Activated T-cell treated with anti-CD3 and anti-CD28 coated beads, Interleukin-2, amount 50 U/mL, for 4 hours (primary cell): ENCODE measurements around the gene HIP1R. TPM values are rescaled to one million over a fixed set of nuclear protein-coding genes. Genes with fewer than 3 reads are reported as not detected.

Source experiments
- ATAC-seq, 2 donors: fragments of 200-7000 bp; cut with Tn5 transposase; one replicate each; pipeline ENCODE4 v1.10.0; 2021
- DNase-seq: peaks from one replicate; pipeline ENCODE4 v3.0.0-alpha.2; 2020
- H3K27me3 Mint-ChIP-seq: one replicate; pipeline ENCODE4 v1.8.0; 2021; ENCODE audit warnings: low read depth, mixed read lengths
- H3K36me3 Mint-ChIP-seq: one replicate; pipeline ENCODE4 v1.8.0; 2022; ENCODE audit warnings: mixed read lengths; ENCODE audit not compliant: insufficient read depth
- H3K4me1 Mint-ChIP-seq: one replicate; pipeline ENCODE4 v1.8.0; 2021; ENCODE audit warnings: low read depth, mixed read lengths
- H3K4me3 Mint-ChIP-seq: one replicate; pipeline ENCODE4 v1.8.0; 2021; ENCODE audit warnings: mild to moderate bottlenecking, moderate library complexity, mixed read lengths
- H3K9me3 Mint-ChIP-seq: one replicate; pipeline ENCODE4 v1.8.0; 2021; ENCODE audit warnings: mixed read lengths
- total RNA-seq, 3 donors: library from RNA; stranded (reverse); gene quantifications; one replicate each; pipeline ENCODE4 v1.2.1, GENCODE V29; 2021

The HIP1R gene
- total RNA-seq, 3 donors from 2014 or later = 23.2 to 34.5 (median 32.1) TPM

DNA sequence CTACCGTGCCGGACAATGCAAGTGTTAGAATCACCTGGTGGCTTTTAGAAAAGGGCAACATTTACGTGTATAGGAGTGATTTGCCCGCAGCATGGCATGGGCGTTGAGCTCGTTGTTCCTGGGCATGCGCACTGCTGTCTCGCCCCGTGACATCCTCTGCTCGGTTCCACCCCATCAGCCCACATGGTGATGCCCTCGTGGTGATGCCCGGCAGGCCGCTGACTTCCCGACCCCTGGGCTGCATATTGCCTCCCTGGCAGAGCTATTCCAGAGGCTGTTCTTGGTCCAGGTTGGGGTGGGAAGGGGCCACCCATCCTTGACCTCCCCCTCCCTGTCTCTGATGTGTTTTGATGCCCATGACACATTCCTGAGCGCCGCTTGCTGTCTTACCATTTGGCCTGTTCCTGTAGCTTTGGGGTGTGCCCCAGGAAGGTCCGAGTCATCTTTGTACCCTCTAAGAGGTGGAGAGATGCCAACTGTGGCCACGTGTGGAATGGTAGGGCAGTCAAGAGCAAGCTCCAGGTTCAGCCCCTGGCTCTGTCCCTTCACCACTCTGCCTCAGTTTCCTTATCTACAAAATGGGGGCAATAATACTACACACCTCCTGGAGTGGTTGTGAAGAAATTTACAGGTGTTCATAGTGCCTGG, 4.8 kb downstream of the HIP1R start:
- no peaks in the 10 kb centered on the region for H3K9me3 Mint-ChIP-seq
- H3K4me3 Mint-ChIP-seq = no peak overlapping the region
- H3K4me1 Mint-ChIP-seq = peaks cover 40% of the 10 kb centered on the region
- no peak for DNase-seq
- no peak for ATAC-seq
- no peaks in the 10 kb centered on the region for H3K36me3 Mint-ChIP-seq
- H3K27me3 Mint-ChIP-seq = no peaks in the 10 kb centered on the region

- Mint-ChIP-seq H3K36me3 (no peaks in the 10 kb centered on the region), H3K4me1 (peaks cover 40% of the 10 kb centered on the region)
- no peak for DNase-seq
Measured at GRCh38 chr12:122840580-122841513, 5.6 kb downstream of the HIP1R start.

GRCh38 chr12:122841544-122842321, 6.5 kb downstream of the HIP1R start:
- no peak for DNase-seq
- Mint-ChIP-seq H3K4me3 (no peak overlapping the region), H3K27me3 (no peaks in the 10 kb centered on the region), H3K36me3 (no peaks in the 10 kb centered on the region), H3K4me1 (peaks cover 34% of the 10 kb centered on the region), H3K9me3 (no peaks in the 10 kb centered on the region)
- ATAC-seq = no peak

More at GRCh38 chr12:122840580-122841513, 5.6 kb downstream of the HIP1R start:
- H3K9me3 Mint-ChIP-seq = no peaks in the 10 kb centered on the region
- no peak for ATAC-seq
- no peaks in the 10 kb centered on the region for H3K27me3 Mint-ChIP-seq
- H3K4me3 Mint-ChIP-seq = no peak overlapping the region

DNA sequence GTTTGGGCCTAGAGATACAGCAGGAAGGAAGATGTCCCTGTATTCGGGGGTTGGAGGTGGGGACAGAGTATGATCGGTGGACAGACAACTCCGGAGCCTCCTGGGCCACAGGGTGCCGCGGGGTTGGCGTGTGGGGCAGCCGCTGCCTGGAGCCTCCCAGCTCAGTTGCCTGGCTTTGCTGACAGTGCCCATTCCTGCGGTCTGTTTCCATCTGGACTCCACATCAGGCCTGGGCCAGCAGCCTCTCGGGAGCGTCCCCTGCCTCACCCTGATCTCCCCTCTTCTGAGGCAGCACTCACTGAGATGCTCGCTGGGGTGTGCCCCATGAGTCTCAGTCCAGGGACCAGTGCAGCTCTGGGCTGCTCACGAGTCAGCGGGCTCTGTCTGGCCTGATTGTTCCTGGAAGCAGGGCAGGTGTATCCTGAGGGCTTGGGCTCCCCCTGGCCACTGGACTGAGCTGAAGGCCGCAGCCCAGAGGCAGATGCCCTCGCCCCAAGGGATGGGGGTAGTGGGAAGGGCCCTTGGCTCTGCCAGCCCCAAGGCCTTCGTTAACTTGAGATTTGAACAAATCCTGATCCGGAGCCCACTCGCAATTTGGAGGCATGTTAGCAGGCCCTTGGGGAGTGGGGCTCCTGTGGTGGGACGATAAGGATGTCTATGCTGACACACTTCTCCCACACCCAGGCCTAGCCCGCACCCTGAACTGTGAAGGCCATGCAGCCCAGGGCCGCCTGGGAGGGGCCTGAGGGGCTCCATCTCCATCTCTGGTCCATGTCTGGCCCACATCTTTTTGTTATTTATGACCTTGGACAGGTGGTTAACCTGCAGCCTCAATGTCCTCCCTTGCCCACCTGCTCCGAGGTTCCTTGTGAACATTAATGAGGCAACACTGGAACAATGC, 7.5 kb downstream of the HIP1R start:
- ATAC-seq (no peak), DNase-seq (no peak)
- peaks cover 25% of the 10 kb centered on the region for H3K4me1 Mint-ChIP-seq
- H3K36me3 Mint-ChIP-seq = no peaks in the 10 kb centered on the region
- no peaks in the 10 kb centered on the region for H3K9me3 Mint-ChIP-seq
- no peaks in the 10 kb centered on the region for H3K27me3 Mint-ChIP-seq
- no peak overlapping the region for H3K4me3 Mint-ChIP-seq

DNA sequence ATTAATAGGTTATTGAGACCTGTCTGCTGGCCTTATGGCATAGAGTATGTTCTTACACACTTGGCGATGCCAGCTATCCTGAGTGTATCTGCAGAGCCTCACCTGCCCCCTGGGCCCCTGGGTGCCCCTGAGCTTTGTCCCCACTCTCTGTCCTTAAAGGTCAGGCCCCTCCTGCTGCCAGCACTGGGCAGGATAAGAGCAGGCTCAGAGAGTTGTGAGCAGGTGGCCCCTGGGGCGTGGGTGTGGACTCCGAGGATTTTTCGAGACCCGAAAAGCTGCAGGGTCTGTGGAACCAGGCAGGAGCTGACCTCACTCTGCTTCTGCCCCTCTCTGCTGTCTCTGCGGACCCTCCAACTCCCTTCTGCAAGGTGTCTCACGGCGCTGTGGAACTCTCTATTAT, 8.2 kb downstream of the HIP1R start:
- DNase-seq (no peak), ATAC-seq (no peak)
- Mint-ChIP-seq H3K4me1 (peaks cover 18% of the 10 kb centered on the region), H3K9me3 (no peaks in the 10 kb centered on the region), H3K4me3 (no peak overlapping the region), H3K36me3 (no peaks in the 10 kb centered on the region), H3K27me3 (no peaks in the 10 kb centered on the region)

DNA sequence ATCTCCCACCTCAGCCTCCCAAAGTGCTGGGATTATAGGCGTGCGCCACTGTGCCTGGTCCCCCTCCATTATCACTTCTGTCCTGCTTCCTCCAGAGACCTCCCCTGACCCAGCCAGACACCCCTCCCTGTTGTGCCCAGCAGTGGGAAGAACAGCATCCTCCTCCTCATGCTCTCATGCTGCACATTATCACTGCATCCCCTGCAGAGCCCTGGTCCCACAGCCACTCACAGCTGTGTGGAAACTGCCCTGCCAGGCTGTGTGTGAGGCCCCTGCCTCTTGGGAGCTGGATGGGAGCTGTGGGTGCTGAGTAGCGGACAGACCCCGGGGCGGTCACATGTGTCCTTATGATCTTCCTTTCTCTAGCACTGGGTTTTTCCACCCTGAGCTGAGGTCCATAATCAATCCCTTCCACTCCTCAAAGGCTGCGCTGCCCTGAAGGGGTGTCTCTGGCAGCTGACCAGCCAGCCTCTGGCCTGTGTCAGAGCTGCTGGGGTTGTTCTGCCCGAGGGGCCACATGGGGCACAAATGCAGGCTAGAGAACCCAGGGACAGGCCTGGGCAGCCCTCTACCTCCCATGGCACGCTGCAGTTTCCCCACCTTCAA, 9.2 kb downstream of the HIP1R start:
- peaks cover 11% of the 10 kb centered on the region for H3K4me1 Mint-ChIP-seq
- no peak for DNase-seq
- no peaks in the 10 kb centered on the region for H3K27me3 Mint-ChIP-seq
- peaks cover 3% of the 10 kb centered on the region for H3K36me3 Mint-ChIP-seq
- ATAC-seq = no peak
- no peak overlapping the region for H3K4me3 Mint-ChIP-seq
- no peaks in the 10 kb centered on the region for H3K9me3 Mint-ChIP-seq

GRCh38 chr12:122845041-122845864, 10.0 kb downstream of the HIP1R start:
- DNase-seq = no peak
- Mint-ChIP-seq H3K9me3 (no peaks in the 10 kb centered on the region), H3K4me1 (peaks cover 9% of the 10 kb centered on the region), H3K36me3 (peaks cover 7% of the 10 kb centered on the region), H3K27me3 (no peaks in the 10 kb centered on the region), H3K4me3 (no peak overlapping the region)
- no peak for ATAC-seq

- Mint-ChIP-seq H3K4me3 (no peak overlapping the region), H3K36me3 (peaks cover 7% of the 10 kb centered on the region), H3K4me1 (peaks cover 5% of the 10 kb centered on the region), H3K27me3 (no peaks in the 10 kb centered on the region), H3K9me3 (no peaks in the 10 kb centered on the region)
- ATAC-seq (no peak), DNase-seq (no peak)
Measured at GRCh38 chr12:122845865-122846621, 10.8 kb downstream of the HIP1R start.

GRCh38 chr12:122846622-122847515, 11.6 kb downstream of the HIP1R start:
- DNase-seq = no peak
- Mint-ChIP-seq H3K4me3 (no peak overlapping the region), H3K9me3 (no peaks in the 10 kb centered on the region), H3K27me3 (no peaks in the 10 kb centered on the region), H3K4me1 (peaks cover 2% of the 10 kb centered on the region), H3K36me3 (peaks cover 7% of the 10 kb centered on the region)
- no peak for ATAC-seq

DNA sequence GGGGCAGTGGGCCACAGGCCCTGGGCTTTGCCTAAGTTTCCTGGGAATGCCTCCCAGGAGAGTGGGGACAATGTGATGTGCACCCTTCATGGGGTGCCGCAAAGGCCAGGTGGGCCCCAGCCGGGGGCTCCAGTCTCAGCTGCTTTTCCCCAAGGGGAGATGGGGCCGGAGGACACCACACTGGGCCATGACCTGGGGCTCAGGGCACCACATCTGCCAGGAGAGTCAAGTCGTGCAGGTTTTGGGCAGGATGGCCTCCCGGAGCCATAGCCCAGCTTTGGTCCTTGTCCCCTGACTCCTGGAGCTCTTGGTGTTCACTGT, 12.2 kb downstream of the HIP1R start:
- no peak for ATAC-seq

GRCh38 chr12:122847921-122848421, 12.7 kb downstream of the HIP1R start:
- Mint-ChIP-seq H3K4me1 (no peaks in the 10 kb centered on the region), H3K36me3 (peaks cover 11% of the 10 kb centered on the region), H3K27me3 (no peaks in the 10 kb centered on the region), H3K9me3 (no peaks in the 10 kb centered on the region), H3K4me3 (no peak overlapping the region)
- no peak for ATAC-seq
- DNase-seq = no peak

More for the DNA sequence above, 12.2 kb downstream of the HIP1R start:
- no peak for DNase-seq
- Mint-ChIP-seq H3K4me1 (no peaks in the 10 kb centered on the region), H3K4me3 (no peak overlapping the region), H3K9me3 (no peaks in the 10 kb centered on the region), H3K27me3 (no peaks in the 10 kb centered on the region), H3K36me3 (peaks cover 9% of the 10 kb centered on the region)
